SH-SY5Y (cell line): Measurements from ENCODE around the gene DCP2.

Experiments used
- GATA2 ChIP-seq: IDR thresholded peaks from 2 replicates; pipeline ENCODE4 v1.6.1; 2011; ENCODE audit warnings: mild to moderate bottlenecking, low read depth, low read length
- GATA3 ChIP-seq: IDR thresholded peaks from 2 replicates; pipeline ENCODE4 v1.6.1; 2011; ENCODE audit warnings: low read depth, mild to moderate bottlenecking, low read length, moderate library complexity

GRCh38 chr5:112931473-112931872 lies 45.1 kb upstream of the DCP2 start:
- TF ChIP-seq GATA3 (no peak), GATA2 (no peak)
